Subcutaneous adipose tissue (tissue), 4 donors: ENCODE measurements around the gene SUMO3. TPM values are rescaled to one million over a fixed set of nuclear protein-coding genes. Genes with fewer than 3 reads are reported as not detected.

Experiments used
- total RNA-seq, 4 donors: library from RNA; depleted of rRNA; stranded (reverse); fragments of >200 nt; gene quantifications; one replicate each; pipeline ENCODE4 v1.1.0, GENCODE V29; 2016
- TF ChIP-seq, protein P1 (sequence below): fragments of 450-650 bp; IDR thresholded peaks from one replicate; pipeline ENCODE4 v1.5.1; 2016; ENCODE audit warnings: low read depth, mild to moderate bottlenecking, control low read depth, antibody characterized with exemption, moderate library complexity

The SUMO3 gene
- total RNA-seq, 4 donors from 2014 or later = 41.3 to 77.0 (median 59.4) TPM

DNA sequence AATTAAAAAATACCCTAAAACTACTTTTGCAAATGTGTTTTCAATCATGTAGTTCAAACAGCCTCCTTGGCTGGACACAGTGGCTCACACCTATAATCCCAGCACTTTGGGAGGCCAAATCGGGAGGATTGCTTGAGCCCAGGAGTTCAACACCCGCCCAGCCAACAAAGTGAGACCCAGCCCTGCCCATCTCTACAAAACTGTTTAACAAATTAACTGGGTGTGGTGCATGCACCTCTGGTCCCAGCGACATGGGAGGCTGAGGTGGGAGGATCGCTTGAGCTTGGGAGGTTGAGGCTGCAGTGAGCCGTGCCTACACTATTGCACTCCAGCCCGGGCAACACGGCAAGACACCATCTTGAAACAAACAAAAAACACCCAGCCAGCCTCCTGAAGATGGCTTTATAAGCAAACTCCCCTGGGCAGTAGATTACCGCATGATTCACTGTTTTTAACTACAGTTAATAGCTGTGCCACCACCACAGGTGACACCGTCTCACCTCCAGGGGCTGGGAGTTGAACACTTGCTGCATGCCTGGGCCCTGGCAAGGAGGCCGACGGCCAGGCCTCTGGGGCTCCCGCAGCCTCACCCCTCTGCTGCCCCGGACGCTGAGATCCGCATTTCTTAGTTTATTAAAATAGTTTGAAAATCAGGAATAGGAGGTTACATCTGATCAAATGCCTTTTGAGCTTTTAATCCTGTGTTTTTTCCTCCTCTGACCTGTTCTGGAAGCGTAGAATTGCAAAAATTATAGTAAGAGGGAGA, 39.4 kb upstream of the SUMO3 start:
- TF ChIP-seq, protein P1, sequence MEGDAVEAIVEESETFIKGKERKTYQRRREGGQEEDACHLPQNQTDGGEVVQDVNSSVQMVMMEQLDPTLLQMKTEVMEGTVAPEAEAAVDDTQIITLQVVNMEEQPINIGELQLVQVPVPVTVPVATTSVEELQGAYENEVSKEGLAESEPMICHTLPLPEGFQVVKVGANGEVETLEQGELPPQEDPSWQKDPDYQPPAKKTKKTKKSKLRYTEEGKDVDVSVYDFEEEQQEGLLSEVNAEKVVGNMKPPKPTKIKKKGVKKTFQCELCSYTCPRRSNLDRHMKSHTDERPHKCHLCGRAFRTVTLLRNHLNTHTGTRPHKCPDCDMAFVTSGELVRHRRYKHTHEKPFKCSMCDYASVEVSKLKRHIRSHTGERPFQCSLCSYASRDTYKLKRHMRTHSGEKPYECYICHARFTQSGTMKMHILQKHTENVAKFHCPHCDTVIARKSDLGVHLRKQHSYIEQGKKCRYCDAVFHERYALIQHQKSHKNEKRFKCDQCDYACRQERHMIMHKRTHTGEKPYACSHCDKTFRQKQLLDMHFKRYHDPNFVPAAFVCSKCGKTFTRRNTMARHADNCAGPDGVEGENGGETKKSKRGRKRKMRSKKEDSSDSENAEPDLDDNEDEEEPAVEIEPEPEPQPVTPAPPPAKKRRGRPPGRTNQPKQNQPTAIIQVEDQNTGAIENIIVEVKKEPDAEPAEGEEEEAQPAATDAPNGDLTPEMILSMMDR = no peak

DNA sequence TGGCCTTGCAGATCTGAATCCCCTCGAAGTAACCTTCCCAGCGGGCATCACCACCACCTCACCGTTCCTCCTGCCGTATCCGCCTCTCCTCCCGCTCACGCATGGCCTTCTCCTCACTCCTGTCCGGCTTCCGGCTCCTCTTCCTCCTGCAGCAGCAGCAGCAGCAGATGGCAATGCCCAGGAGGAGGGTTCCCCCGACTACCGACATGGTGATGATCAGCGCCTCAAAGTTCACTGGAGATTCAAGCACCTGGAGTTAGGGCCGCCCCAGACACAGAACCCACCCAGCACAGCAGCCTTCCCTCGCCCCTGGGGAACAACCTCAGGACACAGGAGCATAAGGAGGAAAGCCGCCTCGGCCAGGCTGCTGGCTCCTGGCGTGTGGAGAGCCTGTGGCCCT, 38.3 kb upstream of the SUMO3 start:
- TF ChIP-seq, protein P1 = no peak

DNA sequence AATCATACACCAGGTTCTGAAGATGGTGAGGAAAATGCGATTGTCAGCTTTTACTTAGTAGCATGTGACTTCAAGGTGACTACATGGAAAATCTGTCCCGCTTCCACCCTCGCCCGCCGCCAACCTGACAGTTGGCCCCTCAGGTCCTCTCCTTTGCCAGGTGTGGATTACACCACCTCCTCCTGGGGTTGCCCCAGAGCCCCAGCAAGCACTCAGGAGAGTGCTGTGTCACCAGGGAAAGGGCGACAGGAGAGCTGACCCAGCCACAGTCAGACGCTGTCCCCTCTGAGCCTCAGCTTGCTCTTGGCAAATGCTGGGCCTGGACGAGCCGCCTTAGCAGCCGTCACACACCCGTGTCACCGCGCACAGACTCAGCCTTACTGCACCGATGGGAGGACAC, 37.7 kb upstream of the SUMO3 start:
- TF ChIP-seq, protein P1 = no peak

DNA sequence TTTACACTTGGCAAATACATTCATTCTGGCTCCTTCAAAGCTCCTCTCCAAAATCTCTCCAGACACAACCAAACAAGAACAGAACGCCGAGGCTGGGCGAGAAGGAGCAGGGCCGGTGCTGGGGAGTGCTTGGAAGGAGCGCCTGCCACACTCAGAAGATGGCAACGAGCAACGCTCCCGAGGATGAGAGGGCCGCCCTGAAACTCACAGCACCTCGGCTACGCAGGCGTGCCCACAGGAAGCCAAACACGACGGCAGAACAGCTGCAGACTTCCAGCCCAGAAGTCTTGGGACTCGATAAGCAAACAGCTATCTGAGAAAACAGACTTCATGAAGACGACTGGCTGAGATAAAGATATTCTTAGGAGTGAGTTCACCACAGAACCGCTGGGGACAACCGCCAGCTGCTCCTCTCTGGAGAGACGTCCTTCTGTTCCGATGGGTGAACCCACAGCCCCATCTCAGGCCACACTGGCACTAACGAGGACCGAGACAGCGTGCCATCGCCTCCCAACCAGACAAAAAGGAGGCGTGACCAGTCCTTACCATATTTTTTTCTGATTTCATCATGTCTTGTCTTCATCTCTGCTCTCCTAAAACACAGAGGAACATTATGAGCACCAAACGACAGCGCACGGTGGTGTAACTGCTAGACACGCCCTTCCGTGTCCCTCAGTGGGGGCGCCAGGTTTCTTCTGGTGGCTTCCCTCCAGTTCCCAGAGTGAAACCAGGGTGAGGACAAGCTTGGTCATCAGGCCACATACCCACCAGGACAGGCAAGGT, 37.0 kb upstream of the SUMO3 start:
- TF ChIP-seq, protein P1 = no peak

DNA sequence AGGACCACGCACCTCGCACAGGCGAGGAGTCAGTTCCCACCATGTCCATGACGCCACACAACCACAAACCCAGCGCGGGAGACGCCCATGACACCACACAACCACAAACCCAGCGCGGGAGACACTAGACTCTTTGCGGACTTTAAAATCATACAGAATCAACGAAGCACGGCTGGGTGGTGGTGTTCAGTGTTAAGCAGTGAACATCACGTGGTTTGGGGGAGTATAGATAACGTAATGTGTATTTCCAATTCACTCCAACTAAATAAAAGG, 36.5 kb upstream of the SUMO3 start:
- TF ChIP-seq, protein P1 = no peak

DNA sequence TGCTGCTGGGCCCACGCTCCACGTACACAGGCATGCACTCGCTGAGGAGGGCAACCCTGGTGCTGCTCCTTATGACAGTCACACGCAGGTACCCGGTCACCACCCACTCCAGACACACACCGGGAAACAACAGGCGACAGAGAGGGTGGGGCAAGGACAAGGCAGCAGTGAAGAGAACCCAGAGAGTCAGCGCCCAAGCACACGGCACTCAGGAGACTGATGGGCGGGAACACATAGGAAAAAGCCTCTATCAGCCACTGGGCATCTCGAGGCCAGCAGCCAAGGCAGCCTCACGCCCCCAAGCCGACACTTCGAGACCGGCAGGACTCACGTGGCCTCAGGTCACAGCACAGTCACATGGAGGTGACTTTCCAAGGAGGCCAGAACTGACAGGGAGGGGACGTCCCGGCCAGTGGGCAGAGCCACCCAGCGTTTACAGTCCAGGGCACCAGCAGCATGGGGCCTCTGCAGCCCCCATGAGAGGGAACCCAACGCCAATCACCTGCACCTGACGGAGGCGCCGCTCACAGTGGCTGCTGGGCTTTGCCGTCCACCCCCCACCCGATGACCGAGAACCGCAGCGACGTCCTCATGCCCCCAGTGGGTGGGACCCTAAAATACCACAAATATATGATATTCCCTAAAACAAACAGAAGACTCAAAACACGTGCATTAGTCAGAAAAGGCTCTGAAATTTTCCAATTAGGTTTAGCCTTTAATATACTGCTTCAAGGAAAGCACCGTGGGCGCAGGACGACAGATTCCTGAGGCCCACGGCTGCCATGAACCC, 35.9 kb upstream of the SUMO3 start:
- TF ChIP-seq, protein P1 = no peak
